H9 (cell line): ENCODE results near the gene MAST1. TPM values are rescaled to one million over a fixed set of nuclear protein-coding genes. Genes with fewer than 3 reads are reported as not detected.

Experiments
- DNase-seq: peaks from one replicate; pipeline ENCODE4 v3.0.0-alpha.2; 2017
- H2AFZ ChIP-seq: one replicate; pipeline ENCODE4 v1.6.1; 2013; ENCODE audit warnings: mild to moderate bottlenecking, low read length, control low read depth, moderate library complexity
- H2AK5ac ChIP-seq: 2 replicates; pipeline ENCODE4 v1.6.1; 2013; ENCODE audit warnings: low read length, control low read depth, mixed read lengths; ENCODE audit not compliant: insufficient read length
- H2BK120ac ChIP-seq: one replicate; pipeline ENCODE4 v1.6.1; 2013; ENCODE audit warnings: low read depth, mild to moderate bottlenecking, low read length, control low read depth, inconsistent platforms; ENCODE audit not compliant: poor library complexity, severe bottlenecking
- H2BK12ac ChIP-seq: 2 replicates; pipeline ENCODE4 v1.6.1; 2013; ENCODE audit warnings: low read length, control low read depth, mixed read lengths, low read depth; ENCODE audit not compliant: insufficient read length
- H2BK15ac ChIP-seq: 2 replicates; pipeline ENCODE4 v1.6.1; 2013; ENCODE audit warnings: low read depth, low read length, control low read depth
- H2BK20ac ChIP-seq: one replicate; pipeline ENCODE4 v1.6.1; 2013; ENCODE audit warnings: low read depth, mild to moderate bottlenecking, low read length, control low read depth, inconsistent platforms; ENCODE audit not compliant: poor library complexity, severe bottlenecking
- H2BK5ac ChIP-seq: 2 replicates; pipeline ENCODE4 v1.6.1; 2013; ENCODE audit warnings: low read length, control low read depth, mixed read lengths; ENCODE audit not compliant: insufficient read length
- H3K14ac ChIP-seq: 2 replicates; pipeline ENCODE4 v1.6.1; 2013; ENCODE audit warnings: low read length, control low read depth; ENCODE audit not compliant: insufficient read depth
- H3K18ac ChIP-seq: 2 replicates; pipeline ENCODE4 v1.6.1; 2013; ENCODE audit warnings: low read depth, mild to moderate bottlenecking, mixed read lengths, low read length, control low read depth; ENCODE audit not compliant: insufficient read length
- H3K23ac ChIP-seq: 2 replicates; pipeline ENCODE4 v1.6.1; 2013; ENCODE audit warnings: low read length, control low read depth, mixed read lengths, low read depth; ENCODE audit not compliant: insufficient read length
- H3K23me2 ChIP-seq: 2 replicates; pipeline ENCODE4 v1.6.1; 2013; ENCODE audit warnings: low read depth, mild to moderate bottlenecking, mixed read lengths, low read length, control low read depth; ENCODE audit not compliant: insufficient read length, poor library complexity, severe bottlenecking
- H3K27ac ChIP-seq: 2 replicates; pipeline ENCODE4 v1.5.1; 2013; ENCODE audit warnings: low read length, control low read depth, mixed read lengths, low read depth; ENCODE audit not compliant: insufficient read length
- H3K27me3 ChIP-seq: 2 replicates; pipeline ENCODE4 v1.6.1; 2013; ENCODE audit warnings: low read length, control low read depth, inconsistent platforms; ENCODE audit not compliant: insufficient read depth
- H3K4ac ChIP-seq: 2 replicates; pipeline ENCODE4 v1.6.1; 2013; ENCODE audit warnings: low read depth, mild to moderate bottlenecking, control low read depth, inconsistent platforms, low read length, moderate library complexity
- H3K4me1 ChIP-seq: 2 replicates; pipeline ENCODE4 v1.6.1; 2013; ENCODE audit warnings: low read length, control low read depth, inconsistent platforms; ENCODE audit not compliant: insufficient read depth
- H3K4me2 ChIP-seq: 2 replicates; pipeline ENCODE4 v1.6.1; 2013; ENCODE audit warnings: low read length, control low read depth, mixed read lengths; ENCODE audit not compliant: insufficient read length, insufficient read depth
- H3K56ac ChIP-seq: 2 replicates; pipeline ENCODE4 v1.6.1; 2013; ENCODE audit warnings: low read depth, mild to moderate bottlenecking, mixed read lengths, low read length, control low read depth; ENCODE audit not compliant: insufficient read length
- H3K79me1 ChIP-seq: 2 replicates; pipeline ENCODE4 v1.6.1; 2013; ENCODE audit warnings: low read depth, mild to moderate bottlenecking, moderate library complexity, low read length, control low read depth, inconsistent platforms; ENCODE audit not compliant: insufficient read depth, poor library complexity, severe bottlenecking
- H3K79me2 ChIP-seq: 2 replicates; pipeline ENCODE4 v1.6.1; 2013; ENCODE audit warnings: low read length, control low read depth, inconsistent platforms; ENCODE audit not compliant: insufficient read depth
- H3K9ac ChIP-seq: 2 replicates; pipeline ENCODE4 v1.6.1; 2013; ENCODE audit warnings: low read length, control low read depth, mixed read lengths; ENCODE audit not compliant: insufficient read length; ENCODE audit errors: extremely low read depth
- H3K9me3 ChIP-seq: one replicate; pipeline ENCODE4 v1.6.1; 2013; ENCODE audit warnings: low read depth, low read length, inconsistent platforms; ENCODE audit not compliant: control insufficient read depth
- H3T11ph ChIP-seq: one replicate; pipeline ENCODE4 v1.6.1; 2013; ENCODE audit warnings: mild to moderate bottlenecking, low read length, control low read depth, inconsistent platforms
- H4K20me1 ChIP-seq: one replicate; pipeline ENCODE4 v1.6.1; 2013; ENCODE audit not compliant: control insufficient read depth, insufficient read length, insufficient read depth
- H4K5ac ChIP-seq: 2 replicates; pipeline ENCODE4 v1.6.1; 2013; ENCODE audit warnings: low read depth, mild to moderate bottlenecking, mixed read lengths, low read length, control low read depth; ENCODE audit not compliant: insufficient read length
- H4K8ac ChIP-seq: replicated peaks from 2 replicates; pipeline ENCODE4 v1.6.1; 2013; ENCODE audit warnings: low read length, control low read depth, mixed read lengths, low read depth; ENCODE audit not compliant: insufficient read length
- H4K91ac ChIP-seq: 2 replicates; pipeline ENCODE4 v1.6.1; 2013; ENCODE audit warnings: low read depth, mild to moderate bottlenecking, moderate library complexity, mixed read lengths, low read length, control low read depth; ENCODE audit not compliant: insufficient read length
- H3K27ac Mint-ChIP-seq, 3 experiments: 2 replicates in 2 of 3; 3 replicates in 1 of 3; pipeline ENCODE4 v1.8.0; 2020 to 2021; ENCODE audit warnings: mixed read lengths in 3 of 3, mild to moderate bottlenecking in 1 of 3, moderate library complexity in 1 of 3
- H3K27me3 Mint-ChIP-seq: 2 replicates; pipeline ENCODE4 v1.8.0; 2021; ENCODE audit warnings: low read depth, mild to moderate bottlenecking, moderate library complexity, mixed read lengths
- H3K36me3 Mint-ChIP-seq, 3 experiments: 2 replicates in 2 of 3; 3 replicates in 1 of 3; pipeline ENCODE4 v1.8.0; 2020 to 2021; ENCODE audit warnings: low read depth in 3 of 3, mixed read lengths in 3 of 3; ENCODE audit not compliant: insufficient read depth in 1 of 3
- H3K4me1 Mint-ChIP-seq, 2 experiments: 2 replicates each; pipeline ENCODE4 v1.8.0; 2020; ENCODE audit warnings: mixed read lengths in 2 of 2
- H3K4me3 Mint-ChIP-seq, 2 experiments: 2 replicates in 1 of 2; 3 replicates in 1 of 2; pipeline ENCODE4 v1.8.0; 2020 to 2021; ENCODE audit warnings: mild to moderate bottlenecking in 2 of 2, mixed read lengths in 2 of 2, moderate library complexity in 1 of 2
- H3K9me3 Mint-ChIP-seq, 2 experiments: 2 replicates in 1 of 2; 3 replicates in 1 of 2; pipeline ENCODE4 v1.8.0; 2020; ENCODE audit warnings: mild to moderate bottlenecking in 2 of 2, mixed read lengths in 2 of 2, moderate library complexity in 1 of 2
- CTCF ChIP-seq: fragments of 200-600 bp; sonication (generic); conservative IDR thresholded peaks from 3 replicates; pipeline ENCODE4 v1.8.0; 2021; ENCODE audit warnings: antibody characterized with exemption, mild to moderate bottlenecking
- WGBS: extraction: QIAGEN DNeasy Blood & Tissue Kit; methylation state at CpG from one replicate; pipeline ENCODE4 v1.1.7; 2013; ENCODE audit warnings: missing lambda C conversion rate, low lambda C conversion rate, mixed read lengths; ENCODE audit not compliant: insufficient read length; ENCODE audit errors: extremely low coverage; 5-methylcytosine and 5-hydroxymethylcytosine counted together
- total RNA-seq: library from RNA; stranded (reverse); gene quantifications from 2 replicates; pipeline ENCODE4 v1.2.1, GENCODE V29; 2021

The MAST1 gene
- total RNA-seq, 1 experiment from 2014 or later, result 15.1 TPM

- DNase-seq, result peak; percentile 70
Observed at GRCh38 chr19:12865746-12866415, 27.6 kb downstream of the MAST1 start.

More at GRCh38 chr19:12865746-12866415, 27.6 kb downstream of the MAST1 start:
- H2BK15ac ChIP-seq, result no peak overlapping the region
- no peak overlapping the region for H4K91ac ChIP-seq
- Mint-ChIP-seq H3K27me3 (peaks cover 11% of the 10 kb centered on the region), H3K9me3 (no peaks in the 10 kb centered on the region; a peak in 1 of 5 replicates), H3K36me3 (peaks cover 10 to 13% (median 12%) of the 10 kb centered on the region in 3 experiments), H3K27ac (peak overlapping the region in 1 of 3 experiments; percentile 78; a peak in 2 of 7 replicates), H3K4me1 (peaks cover 24 to 32% of the 10 kb centered on the region in 2 experiments), H3K4me3 (peak overlapping the region in 1 of 2 experiments; percentile 33; a peak in 2 of 5 replicates)
- H2AFZ ChIP-seq, result no peak overlapping the region
- no peaks in the 10 kb centered on the region for H3K9me3 ChIP-seq
- H3K14ac ChIP-seq, result no peak overlapping the region
- H3T11ph ChIP-seq, result no peak overlapping the region
- no peak overlapping the region for H3K18ac ChIP-seq
- H3K27me3 ChIP-seq, result no peaks in the 10 kb centered on the region
- H3K79me2 ChIP-seq, result no peaks in the 10 kb centered on the region
- no peak overlapping the region for H3K4me2 ChIP-seq
- no peak for TF ChIP-seq CTCF
- H4K20me1 ChIP-seq, result peaks cover 7% of the 10 kb centered on the region
- no peak overlapping the region for H2BK20ac ChIP-seq
- H3K23me2 ChIP-seq, result peaks cover 5% of the 10 kb centered on the region
- no peak overlapping the region for H4K5ac ChIP-seq
- no CpG with 5 or more reads among the region's 19 CpGs for WGBS
- H2BK12ac ChIP-seq, result no peak overlapping the region
- no peaks in the 10 kb centered on the region for H3K79me1 ChIP-seq
- H4K8ac ChIP-seq, result no peak overlapping the region
- H3K27ac ChIP-seq, result no peak overlapping the region
- H2BK120ac ChIP-seq, result no peak overlapping the region
- H3K4me1 ChIP-seq, result peaks cover 3% of the 10 kb centered on the region; the same call in 1 of the 2 replicates
- H3K23ac ChIP-seq, result no peak overlapping the region
- H3K4ac ChIP-seq, result no peak overlapping the region
- no peak overlapping the region for H3K56ac ChIP-seq
- no peak overlapping the region for H2BK5ac ChIP-seq
- H3K9ac ChIP-seq, result no peak overlapping the region
- no peak overlapping the region for H2AK5ac ChIP-seq
